Type B pancreatic cell (in vitro differentiated cells): ENCODE results near the gene RGS10. TPM values are rescaled to one million over a fixed set of nuclear protein-coding genes. Genes with fewer than 3 reads are reported as not detected.

Experiments
- DNase-seq: peaks from one replicate; pipeline ENCODE4 v3.0.0; 2021; ENCODE audit warnings: mixed read lengths; ENCODE audit not compliant: unreplicated experiment; ENCODE audit errors: extremely low spot score
- H3K27ac Mint-ChIP-seq: 2 replicates; pipeline ENCODE4 v1.8.0; 2021; ENCODE audit warnings: mild to moderate bottlenecking, mixed read lengths
- H3K27me3 Mint-ChIP-seq: 2 replicates; pipeline ENCODE4 v1.8.0; 2021; ENCODE audit warnings: mixed read lengths
- H3K36me3 Mint-ChIP-seq: 2 replicates; pipeline ENCODE4 v1.8.0; 2021; ENCODE audit warnings: mixed read lengths
- H3K4me1 Mint-ChIP-seq: one replicate; pipeline ENCODE4 v1.8.0; 2021; ENCODE audit warnings: mixed read lengths; ENCODE audit not compliant: unreplicated experiment
- H3K4me3 Mint-ChIP-seq: 2 replicates; pipeline ENCODE4 v1.8.0; 2021; ENCODE audit warnings: mild to moderate bottlenecking, mixed read lengths
- H3K9me3 Mint-ChIP-seq: 2 replicates; pipeline ENCODE4 v1.8.0; 2021; ENCODE audit warnings: mixed read lengths
- CTCF ChIP-seq: fragments of 200-600 bp; sonication (generic); conservative IDR thresholded peaks from 2 replicates; pipeline ENCODE4 v1.5.0; 2021; ENCODE audit warnings: antibody characterized with exemption, mild to moderate bottlenecking
- total RNA-seq: library from RNA; stranded (reverse); gene quantifications from 2 replicates; pipeline ENCODE4 v1.2.1, GENCODE V29; 2021; ENCODE audit warnings: low replicate concordance

Gene RGS10
- total RNA-seq, 1 donor from 2014 or later = 10.2 TPM

DNA sequence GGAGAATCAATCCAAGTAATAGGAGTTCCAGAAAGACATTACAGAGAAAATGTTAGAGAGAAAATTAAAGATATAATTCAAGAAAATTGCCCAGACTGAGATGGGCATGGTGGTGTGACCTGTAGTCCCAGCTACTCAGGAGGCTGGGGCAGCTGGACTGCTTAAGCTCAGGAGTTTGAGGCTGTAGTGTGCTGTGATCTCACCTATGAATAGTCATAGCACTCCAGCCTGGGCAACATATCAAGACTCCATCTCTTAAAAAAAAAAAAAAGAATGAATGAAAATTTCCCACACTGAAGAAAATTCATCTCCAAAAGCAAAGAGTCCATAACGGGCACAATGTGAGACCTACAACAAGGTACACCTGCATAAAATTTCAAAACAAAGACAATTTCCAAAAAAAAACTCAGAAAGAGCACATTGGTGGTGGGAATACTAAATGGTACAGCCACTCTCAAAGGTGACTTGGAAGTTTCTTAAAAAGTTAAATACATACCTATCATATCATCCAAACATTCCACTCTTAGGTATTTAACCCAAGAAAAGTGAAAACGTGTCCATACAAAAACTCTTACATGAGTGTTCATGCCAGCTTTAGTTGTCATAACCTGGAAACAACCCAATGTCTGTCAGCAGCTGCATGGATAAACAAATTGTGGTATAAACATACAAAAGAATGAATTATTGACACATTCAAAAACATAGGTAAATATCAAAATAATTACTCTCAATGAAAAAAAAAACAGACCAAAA lies 6.9 kb upstream of the RGS10 start:
- no peak for TF ChIP-seq CTCF
- H3K4me1 Mint-ChIP-seq = peaks cover 9% of the 10 kb centered on the region
- no peaks in the 10 kb centered on the region for H3K36me3 Mint-ChIP-seq
- H3K4me3 Mint-ChIP-seq = no peak overlapping the region
- H3K9me3 Mint-ChIP-seq = no peaks in the 10 kb centered on the region
- H3K27me3 Mint-ChIP-seq = peaks cover 36% of the 10 kb centered on the region
- DNase-seq = no peak
- H3K27ac Mint-ChIP-seq = no peak overlapping the region

GRCh38 chr10:119546009-119546408 lies 3.5 kb upstream of the RGS10 start:
- peaks cover 24% of the 10 kb centered on the region for H3K4me1 Mint-ChIP-seq
- no peak overlapping the region for H3K4me3 Mint-ChIP-seq
- no peaks in the 10 kb centered on the region for H3K36me3 Mint-ChIP-seq
- no peak for DNase-seq
- H3K27me3 Mint-ChIP-seq = peaks cover 52% of the 10 kb centered on the region
- TF ChIP-seq CTCF = no peak
- H3K27ac Mint-ChIP-seq = no peak overlapping the region
- H3K9me3 Mint-ChIP-seq = no peaks in the 10 kb centered on the region

GRCh38 chr10:119545310-119545709 lies 2.8 kb upstream of the RGS10 start:
- DNase-seq = no peak
- no peaks in the 10 kb centered on the region for H3K36me3 Mint-ChIP-seq
- no peak overlapping the region for H3K4me3 Mint-ChIP-seq
- H3K27ac Mint-ChIP-seq = no peak overlapping the region
- H3K27me3 Mint-ChIP-seq = peaks cover 56% of the 10 kb centered on the region
- H3K4me1 Mint-ChIP-seq = peaks cover 25% of the 10 kb centered on the region
- no peaks in the 10 kb centered on the region for H3K9me3 Mint-ChIP-seq
- TF ChIP-seq CTCF = no peak

GRCh38 chr10:119543814-119544642 lies 1.5 kb upstream of the RGS10 start:
- H3K27ac Mint-ChIP-seq = peak overlapping the region; percentile 74

More at GRCh38 chr10:119543814-119544642, 1.5 kb upstream of the RGS10 start:
- Mint-ChIP-seq H3K9me3 (no peaks in the 10 kb centered on the region), H3K4me3 (peak overlapping the region; percentile 93), H3K4me1 (peaks cover 25% of the 10 kb centered on the region), H3K36me3 (no peaks in the 10 kb centered on the region), H3K27me3 (peaks cover 64% of the 10 kb centered on the region)
- TF ChIP-seq CTCF = no peak
- no peak for DNase-seq
